ENCODE measurements around the gene PES1. TPM values are rescaled to one million over a fixed set of nuclear protein-coding genes. Genes with fewer than 3 reads are reported as not detected.
"Not testable (repeated sequence)": the region's sequence is repeated elsewhere in the genome, so short reads cannot be mapped to it uniquely, and the experiment has no call there.

PES1 gene
- total RNA-seq, 2 experiments from 2014 or later, result 28.4 to 30.5 TPM

DNA sequence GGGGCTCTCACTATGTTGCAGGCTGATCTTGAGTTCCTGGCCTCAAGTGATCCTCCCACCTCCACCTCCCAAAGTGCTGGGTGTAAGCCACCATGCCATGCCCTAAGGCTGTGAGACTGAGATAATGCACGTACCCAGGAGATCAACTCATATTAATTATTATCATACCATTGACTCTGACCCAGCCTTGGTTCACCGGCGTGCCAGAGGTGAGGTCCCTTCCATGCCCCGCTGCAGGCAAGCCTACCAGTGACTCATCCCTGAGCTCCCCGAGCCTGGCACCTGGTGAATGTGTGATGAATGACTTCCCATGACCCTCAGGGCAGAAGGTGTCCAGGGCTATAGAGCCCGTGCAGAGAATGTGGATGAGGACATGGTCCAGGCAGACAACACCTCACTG is 29.3 kb downstream of the PES1 start:
- DNase-seq, result no peak
- Histone ChIP-seq H3K4me3 (ENCODE audit: low read length) (no peak overlapping the region), H3K36me3 (ENCODE audit: insufficient read depth, low read length) (no peaks in the 10 kb centered on the region), H3K27ac (ENCODE audit: low read depth in 1 of 2, low read length in 2 of 2) (no peak overlapping the region), H3K9me3 (ENCODE audit: control insufficient read depth in 1 of 2, insufficient read depth in 1 of 2, low read length in 2 of 2) (no peaks in the 10 kb centered on the region), H3K4me1 (ENCODE audit: insufficient read depth, low read length) (no peaks in the 10 kb centered on the region), H3K27me3 (ENCODE audit: control insufficient read depth in 1 of 2, insufficient read depth in 2 of 2, low read length in 2 of 2) (peaks cover 0 to 2% of the 10 kb centered on the region in 2 experiments)
- H3K36me3 Mint-ChIP-seq (ENCODE audit: low read depth), result no peaks in the 10 kb centered on the region
- no peaks in the 10 kb centered on the region for H3K4me1 Mint-ChIP-seq (ENCODE audit: low read depth)
- ATAC-seq (ENCODE audit: poor library complexity), result no peak
- H3K27ac Mint-ChIP-seq, result no peak overlapping the region
- H3K27me3 Mint-ChIP-seq, result peaks cover 6% of the 10 kb centered on the region
- H3K4me3 Mint-ChIP-seq, result no peak overlapping the region
- CTCF ChIA-PET, result no interaction called here
- H3K9me3 Mint-ChIP-seq, result no peaks in the 10 kb centered on the region
- POLR2A ChIA-PET, result no interaction called here
- TF ChIP-seq CTCF (IDR thresholded peaks at IDR 0.05), result no peak
- intact Hi-C loops (cut with DNase I, micrococcal nuclease), result no loop called here

DNA sequence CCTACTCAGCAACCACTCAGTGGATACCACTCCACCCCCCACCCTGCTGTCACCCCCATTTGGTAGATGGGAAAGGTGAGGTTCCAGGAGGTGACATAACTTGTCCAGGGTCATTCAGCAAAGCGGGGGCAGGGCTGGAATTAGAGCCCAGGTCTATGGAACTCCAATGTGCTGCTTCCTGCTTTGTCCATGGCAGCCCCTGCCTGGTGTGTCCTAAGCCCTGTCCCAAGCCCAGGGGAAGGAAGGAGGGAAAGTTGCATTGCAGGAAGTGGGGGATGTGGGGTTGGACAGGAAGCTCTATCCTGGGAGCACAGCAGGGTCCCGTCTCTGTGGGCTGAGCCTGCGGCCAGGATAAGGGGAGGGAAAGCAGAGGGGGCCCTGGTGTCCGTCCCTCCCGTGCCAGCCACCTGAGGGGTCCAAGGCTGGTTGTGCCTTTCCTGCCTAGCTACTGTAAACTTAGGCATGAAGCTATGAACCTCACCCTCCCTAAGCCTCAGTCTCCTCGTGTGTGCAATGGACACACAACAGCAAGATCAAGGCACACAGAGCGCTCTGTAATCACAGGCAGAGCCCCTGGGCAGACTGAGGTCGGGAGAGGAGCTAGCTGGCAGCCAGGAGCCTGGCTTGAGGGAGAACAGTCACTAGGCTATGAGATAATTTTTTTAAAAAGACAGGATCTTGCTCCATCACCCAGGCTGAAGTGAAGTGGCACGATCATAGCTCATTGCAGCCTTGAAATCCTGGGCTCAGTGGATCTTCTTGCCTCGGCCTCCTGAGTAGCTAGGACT is 30.1 kb downstream of the PES1 start:
- Mint-ChIP-seq H3K4me3 (no peak overlapping the region), H3K4me1 (ENCODE audit: low read depth) (no peaks in the 10 kb centered on the region), H3K27me3 (peaks cover 6% of the 10 kb centered on the region), H3K27ac (no peak overlapping the region), H3K9me3 (no peaks in the 10 kb centered on the region), H3K36me3 (ENCODE audit: low read depth) (no peaks in the 10 kb centered on the region)
- intact Hi-C loops (cut with DNase I, micrococcal nuclease), result no loop called here
- H3K9me3 ChIP-seq (ENCODE audit: control insufficient read depth in 1 of 2, insufficient read depth in 1 of 2, low read length in 2 of 2), result no peaks in the 10 kb centered on the region
- no peak overlapping the region for H3K4me3 ChIP-seq (ENCODE audit: low read length)
- H3K27ac ChIP-seq (ENCODE audit: low read depth in 1 of 2, low read length in 2 of 2), result no peak overlapping the region
- POLR2A ChIA-PET, result no interaction called here
- H3K4me1 ChIP-seq (ENCODE audit: insufficient read depth, low read length), result no peaks in the 10 kb centered on the region
- CTCF ChIA-PET, result no interaction called here
- peaks cover 0 to 2% of the 10 kb centered on the region in 2 experiments for H3K27me3 ChIP-seq (ENCODE audit: control insufficient read depth in 1 of 2, insufficient read depth in 2 of 2, low read length in 2 of 2)
- H3K36me3 ChIP-seq (ENCODE audit: insufficient read depth, low read length), result no peaks in the 10 kb centered on the region
- DNase-seq (no peak), ATAC-seq (ENCODE audit: poor library complexity) (no peak)
- TF ChIP-seq CTCF (IDR thresholded peaks at IDR 0.05), result no peak

DNA sequence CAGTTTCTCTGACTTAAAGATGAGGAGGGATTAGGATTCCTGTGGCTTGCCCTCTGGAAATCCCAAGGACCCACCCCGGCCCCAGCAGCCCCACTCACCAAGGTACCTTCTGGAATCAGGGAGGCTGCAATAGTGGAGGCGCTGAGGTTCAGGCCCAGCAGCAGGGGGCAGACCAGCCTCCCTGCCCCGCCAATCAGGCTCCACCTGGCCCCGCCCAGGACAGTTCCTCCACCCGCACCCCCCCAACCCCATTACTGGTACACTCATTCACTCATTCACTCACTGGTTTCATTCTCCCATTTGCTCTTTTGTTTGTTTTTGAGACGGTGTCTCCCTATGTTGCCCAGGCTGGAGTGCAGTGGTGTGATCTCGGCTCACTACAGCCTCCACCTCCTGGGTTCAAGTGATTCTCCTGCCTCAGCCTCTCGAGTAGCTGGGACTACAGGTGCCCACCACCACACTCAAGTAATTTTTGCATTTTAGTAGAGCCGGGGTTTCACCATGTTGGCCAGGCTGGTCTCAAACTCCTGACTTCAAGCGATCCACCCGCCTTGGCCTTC is 31.0 kb downstream of the PES1 start:
- H3K27me3 ChIP-seq (ENCODE audit: control insufficient read depth in 1 of 2, insufficient read depth in 2 of 2, low read length in 2 of 2); H3K9me3 Mint-ChIP-seq; H3K27me3 Mint-ChIP-seq; H3K9me3 ChIP-seq (ENCODE audit: control insufficient read depth in 1 of 2, insufficient read depth in 1 of 2, low read length in 2 of 2); ATAC-seq (ENCODE audit: poor library complexity); H3K4me3 ChIP-seq (ENCODE audit: low read length); intact Hi-C loops (cut with DNase I, micrococcal nuclease); H3K4me1 Mint-ChIP-seq (ENCODE audit: low read depth); H3K4me1 ChIP-seq (ENCODE audit: insufficient read depth, low read length); H3K27ac Mint-ChIP-seq; H3K36me3 ChIP-seq (ENCODE audit: insufficient read depth, low read length); H3K36me3 Mint-ChIP-seq (ENCODE audit: low read depth); POLR2A ChIA-PET; DNase-seq; H3K4me3 Mint-ChIP-seq; CTCF ChIA-PET; H3K27ac ChIP-seq (ENCODE audit: low read depth in 1 of 2, low read length in 2 of 2): not testable (repeated sequence)

- CTCF ChIA-PET, result no interaction called here
- TF ChIP-seq CTCF (IDR thresholded peaks at IDR 0.05), result no peak
Observed at GRCh38 chr22:30559889-30560288, 31.8 kb downstream of the PES1 start.

More at GRCh38 chr22:30559889-30560288, 31.8 kb downstream of the PES1 start:
- no peak overlapping the region for H3K4me3 Mint-ChIP-seq
- H3K9me3 Mint-ChIP-seq, result no peaks in the 10 kb centered on the region
- Histone ChIP-seq H3K27me3 (ENCODE audit: control insufficient read depth in 1 of 2, insufficient read depth in 2 of 2, low read length in 2 of 2) (no peaks in the 10 kb centered on the region), H3K36me3 (ENCODE audit: insufficient read depth, low read length) (no peaks in the 10 kb centered on the region), H3K4me3 (ENCODE audit: low read length) (no peak overlapping the region), H3K4me1 (ENCODE audit: insufficient read depth, low read length) (no peaks in the 10 kb centered on the region), H3K27ac (ENCODE audit: low read depth in 1 of 2, low read length in 2 of 2) (no peak overlapping the region), H3K9me3 (ENCODE audit: control insufficient read depth in 1 of 2, insufficient read depth in 1 of 2, low read length in 2 of 2) (peaks cover 0 to 6% of the 10 kb centered on the region in 2 experiments)
- peaks cover 6% of the 10 kb centered on the region for H3K27me3 Mint-ChIP-seq
- H3K4me1 Mint-ChIP-seq (ENCODE audit: low read depth), result no peaks in the 10 kb centered on the region
- intact Hi-C loops (cut with DNase I, micrococcal nuclease), result no loop called here
- ATAC-seq (ENCODE audit: poor library complexity), result no peak
- H3K27ac Mint-ChIP-seq, result no peak overlapping the region
- POLR2A ChIA-PET, result no interaction called here
- no peak for DNase-seq
- no peaks in the 10 kb centered on the region for H3K36me3 Mint-ChIP-seq (ENCODE audit: low read depth)
